HepG2 (cell line): ENCODE measurements around the gene SURF2. TPM values are rescaled to one million over a fixed set of nuclear protein-coding genes. Genes with fewer than 3 reads are reported as not detected.

Source experiments
- GATAD1 ChIP-seq: IDR thresholded peaks from 2 replicates; pipeline ENCODE4 v1.6.1; 2016; ENCODE audit warnings: missing genetic modification reagents, missing compliant biosample characterization
- KAT7 ChIP-seq: IDR thresholded peaks from 2 replicates; pipeline ENCODE4 v1.6.1; 2018; ENCODE audit warnings: borderline replicate concordance, missing compliant biosample characterization
- KLF16 ChIP-seq, 2 experiments: sonication (generic) in 1 of 2; formaldehyde crosslinking in 1 of 2; IDR thresholded peaks; 2 replicates each; pipeline versions ENCODE4 v1.6.1 to v1.8.0; 2016 to 2023; ENCODE audit warnings: missing genetic modification reagents in 2 of 2, missing compliant biosample characterization in 1 of 2
- SAFB2 ChIP-seq: sonication (generic); formaldehyde crosslinking; IDR thresholded peaks from 2 replicates; pipeline ENCODE4 v1.5.1; 2020; ENCODE audit warnings: missing genetic modification reagents, low read depth, mild to moderate bottlenecking, borderline replicate concordance
- SP5 ChIP-seq: IDR thresholded peaks from 2 replicates; pipeline ENCODE4 v1.6.1; 2016; ENCODE audit warnings: low read depth, borderline replicate concordance
- SPEN ChIP-seq: sonication (generic); formaldehyde crosslinking; IDR thresholded peaks from 2 replicates; pipeline ENCODE4 v1.5.1; 2020; ENCODE audit warnings: low read depth, mild to moderate bottlenecking, missing genetic modification reagents
- YY1 ChIP-seq: IDR thresholded peaks from 2 replicates; pipeline ENCODE4 v1.6.1; 2011; ENCODE audit warnings: low read length, low read depth, moderate library complexity, mild to moderate bottlenecking; ENCODE audit not compliant: insufficient read depth, insufficient replicate concordance
- ZKSCAN5 ChIP-seq: sonication (generic); formaldehyde crosslinking; IDR thresholded peaks from 2 replicates; pipeline ENCODE4 v1.5.1; 2020; ENCODE audit warnings: mild to moderate bottlenecking, missing genetic modification reagents
- ZNF101 ChIP-seq: sonication (generic); formaldehyde crosslinking; IDR thresholded peaks from 2 replicates; pipeline ENCODE4 v1.4.0; 2020; ENCODE audit warnings: mild to moderate bottlenecking, low read depth, missing genetic modification reagents, borderline replicate concordance
- ZNF124 ChIP-seq: sonication (generic); formaldehyde crosslinking; IDR thresholded peaks from 2 replicates; pipeline ENCODE4 v1.4.0; 2020; ENCODE audit warnings: missing genetic modification reagents
- ZNF256 ChIP-seq: sonication (generic); formaldehyde crosslinking; conservative IDR thresholded peaks from 2 replicates; pipeline ENCODE4 v1.4.0; 2020; ENCODE audit warnings: missing genetic modification reagents
- ZNF510 ChIP-seq: sonication (generic); formaldehyde crosslinking; IDR thresholded peaks from 2 replicates; pipeline ENCODE4 v1.4.0; 2020; ENCODE audit warnings: low read depth, mild to moderate bottlenecking, missing genetic modification reagents
- ZNF883 ChIP-seq: sonication (generic); formaldehyde crosslinking; IDR thresholded peaks from 2 replicates; pipeline ENCODE4 v1.5.1; 2020; ENCODE audit warnings: mild to moderate bottlenecking, missing genetic modification reagents; ENCODE audit errors: not compliant biosample characterization
- polyA plus RNA-seq, 8 experiments: library from polyadenylated mRNA; depleted of rRNA in 3 of 8; stranded (reverse) in 7 of 8; unstranded in 1 of 8; fragments of >200 nt; fragmentation: Illumina TruSeq in 4 of 8; extraction: Trizol in 4 of 8; gene quantifications; 2 replicates each; pipeline versions ENCODE4 v1.2.1 to v1.2.3, GENCODE V29; 2011 to 2016; ENCODE audit warnings: low read depth in 4 of 8, missing spikeins in 1 of 8, mixed read lengths in 1 of 8; ENCODE audit not compliant: insufficient read depth in 1 of 8
- total RNA-seq, 5 experiments: library from RNA; depleted of rRNA; stranded (reverse); fragments of >200 nt; fragmentation: Illumina TruSeq; extraction: Trizol; gene quantifications; 2 replicates each; pipeline ENCODE4 v1.2.3, GENCODE V29; 2016; ENCODE audit warnings: low read depth in 1 of 5
- TF ChIP-seq, protein P1 (sequence below): fragments of 450-650 bp; IDR thresholded peaks from 2 replicates; pipeline ENCODE4 v1.6.1; 2016

The SURF2 gene
- total and polyA plus RNA-seq, 2 of the 13 experiments (the other 11 are each of a cell fraction or from before 2014, with no cell fraction given), result 6.3 to 13.6 TPM

- TF ChIP-seq, protein P1, sequence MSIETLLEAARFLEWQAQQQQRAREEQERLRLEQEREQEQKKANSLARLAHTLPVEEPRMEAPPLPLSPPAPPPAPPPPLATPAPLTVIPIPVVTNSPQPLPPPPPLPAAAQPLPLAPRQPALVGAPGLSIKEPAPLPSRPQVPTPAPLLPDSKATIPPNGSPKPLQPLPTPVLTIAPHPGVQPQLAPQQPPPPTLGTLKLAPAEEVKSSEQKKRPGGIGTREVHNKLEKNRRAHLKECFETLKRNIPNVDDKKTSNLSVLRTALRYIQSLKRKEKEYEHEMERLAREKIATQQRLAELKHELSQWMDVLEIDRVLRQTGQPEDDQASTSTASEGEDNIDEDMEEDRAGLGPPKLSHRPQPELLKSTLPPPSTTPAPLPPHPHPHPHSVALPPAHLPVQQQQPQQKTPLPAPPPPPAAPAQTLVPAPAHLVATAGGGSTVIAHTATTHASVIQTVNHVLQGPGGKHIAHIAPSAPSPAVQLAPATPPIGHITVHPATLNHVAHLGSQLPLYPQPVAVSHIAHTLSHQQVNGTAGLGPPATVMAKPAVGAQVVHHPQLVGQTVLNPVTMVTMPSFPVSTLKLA, result 0 out of 2 replicates have a peak, but pooled peaks have one; percentile 17
- TF ChIP-seq KAT7 (CRISPR knock-in tag), result 0 out of 2 replicates have a peak, but pooled peaks have one; percentile 65
- 0 out of 2 replicates have a peak, but pooled peaks have one; percentile 16 for TF ChIP-seq ZNF510 (CRISPR knock-in tag)
- no peak for TF ChIP-seq ZKSCAN5 (CRISPR knock-in tag)
- peak; percentile 57 for TF ChIP-seq SPEN (CRISPR knock-in tag)
- TF ChIP-seq YY1, result peak; percentile 94
- no peak for TF ChIP-seq ZNF124 (CRISPR knock-in tag)
- peak; percentile 90 for TF ChIP-seq GATAD1 (CRISPR knock-in tag)
- TF ChIP-seq SAFB2 (CRISPR knock-in tag), result peak; percentile 53; the same call in 1 of the 2 replicates
- TF ChIP-seq ZNF101 (CRISPR knock-in tag), result no peak
- TF ChIP-seq ZNF883 (CRISPR knock-in tag), result peak; percentile 62
- TF ChIP-seq ZNF256 (CRISPR knock-in tag), result no peak
- TF ChIP-seq KLF16 (CRISPR knock-in tag; IDR thresholded peaks at IDR 0.05), result peak in 1 of 2 experiments; percentile 7; a peak in 1 of 4 replicates
- peak; percentile 66; the same call in 1 of the 2 replicates for TF ChIP-seq SP5 (CRISPR knock-in tag)
These were observed at the start of gene SURF2, which contains the start of gene SURF1 (continued) for GRCh38 chr9:133356391-133357091.
